GM19395 (cell line): ENCODE measurements around the gene MLLT11.
"Not testable (repeated sequence)": the region's sequence is repeated elsewhere in the genome, so short reads cannot be mapped to it uniquely, and the experiment has no call there.

ENCODE experiments used
- ATAC-seq: cut with Tn5 transposase; IDR thresholded peaks from one replicate; pipeline ENCODE4 v1.9.1; 2021; ENCODE audit warnings: mild to moderate bottlenecking, moderate library complexity; ENCODE audit not compliant: unreplicated experiment

The MLLT11 gene

DNA sequence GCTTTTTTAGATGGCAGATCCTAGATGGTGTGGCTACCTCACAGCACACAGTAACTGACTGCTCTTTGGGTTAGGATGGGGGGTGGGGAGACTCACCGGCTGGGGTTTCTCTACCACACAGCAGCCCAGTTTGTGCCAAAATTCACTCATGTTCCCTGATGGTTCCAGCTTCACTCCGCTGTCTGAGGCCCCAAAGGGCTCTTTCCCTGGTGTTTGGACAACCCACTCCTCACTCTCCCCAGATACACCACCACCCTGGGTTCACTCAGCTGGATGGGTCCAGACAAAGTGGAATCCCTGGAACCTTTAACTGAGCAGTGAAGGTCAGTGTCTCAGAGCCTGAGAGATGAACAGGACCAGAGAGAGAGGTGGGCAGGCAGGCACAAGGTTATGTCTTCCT lies 4.6 kb upstream of the MLLT11 start:
- no peak for ATAC-seq

DNA sequence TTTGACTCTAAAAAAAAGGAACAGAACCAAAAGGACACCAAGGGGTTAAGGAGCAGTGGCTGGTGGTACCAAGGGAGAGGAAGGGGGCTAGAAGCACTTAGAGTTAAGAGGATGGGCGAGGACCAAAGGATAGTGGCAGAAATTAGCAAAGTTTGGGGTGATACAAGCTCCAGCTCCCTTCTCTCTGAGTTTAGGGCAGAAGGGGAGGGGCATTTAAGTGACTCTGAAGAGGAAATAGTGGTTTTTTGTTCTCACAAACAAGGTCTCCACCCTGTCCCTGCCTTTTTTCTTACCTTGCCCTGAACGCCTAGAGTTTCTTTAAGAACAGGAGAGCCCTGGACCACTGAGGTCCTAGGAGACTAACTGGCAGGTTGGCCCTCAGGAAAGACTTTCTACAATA lies 4.0 kb upstream of the MLLT11 start:
- ATAC-seq, result no peak

DNA sequence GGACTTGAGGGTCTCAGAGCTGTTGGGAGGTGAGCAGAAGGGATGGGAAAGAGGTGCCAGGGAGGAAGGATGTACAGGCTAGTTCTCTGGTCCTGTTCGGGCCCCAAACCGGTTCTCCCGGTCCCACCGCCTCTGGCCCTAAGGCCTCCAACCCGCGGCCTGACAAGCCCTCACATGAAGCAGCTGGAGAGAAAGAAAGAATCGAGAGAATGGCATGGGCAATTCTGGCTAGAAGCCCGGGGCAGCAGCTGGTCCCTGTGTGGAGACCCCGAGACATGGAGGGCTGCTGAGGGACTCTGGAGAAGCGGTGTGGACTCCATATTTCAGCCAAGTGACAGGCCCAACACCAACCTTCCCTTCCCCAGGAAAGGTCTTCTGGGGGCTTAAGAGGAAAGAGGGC lies 1.5 kb upstream of the MLLT11 start:
- ATAC-seq, result no peak

DNA sequence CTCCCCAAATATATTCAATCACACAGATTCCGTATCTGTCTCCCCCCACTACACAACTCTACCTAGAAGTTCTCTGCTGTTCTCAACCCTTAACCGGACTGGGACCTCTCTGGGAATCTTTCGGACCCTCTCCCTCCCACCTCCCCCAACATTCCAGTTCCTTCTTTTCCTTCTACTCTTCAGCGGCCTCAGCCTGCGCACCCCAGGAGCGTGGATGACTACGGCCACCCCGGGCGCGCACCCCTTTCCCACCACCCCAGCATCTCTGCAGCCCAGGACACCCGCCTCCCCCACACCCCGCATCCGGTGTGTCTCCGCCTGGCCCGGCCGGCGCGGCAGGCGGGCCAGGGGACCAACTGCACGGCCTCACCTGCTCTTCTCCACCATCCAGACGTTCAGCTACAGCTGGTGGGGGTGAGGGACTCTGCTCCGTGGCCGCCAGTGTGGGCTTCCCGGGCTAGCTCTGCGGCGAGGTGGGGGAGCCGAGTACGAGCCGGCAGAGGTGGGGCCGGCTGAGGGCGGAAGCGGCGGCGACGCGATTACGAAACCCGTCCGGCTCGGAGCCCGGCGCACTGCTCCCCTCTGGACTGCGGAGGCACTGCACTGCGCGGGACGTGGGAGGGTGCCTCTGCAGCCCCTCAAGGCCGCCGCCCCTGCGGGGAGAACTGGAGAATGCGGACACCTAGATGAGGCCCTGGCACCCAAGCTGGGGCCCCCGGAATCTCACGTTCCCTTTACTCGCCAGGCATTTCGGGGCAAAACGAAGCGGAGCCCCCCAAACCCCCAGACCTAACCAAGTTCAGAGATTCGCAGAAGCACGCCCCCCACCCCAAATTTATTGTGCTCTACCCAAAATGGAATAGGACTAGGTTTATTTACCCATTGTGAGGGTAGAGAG lies 839 bp upstream of the MLLT11 start, which contains the start of gene CDC42SE1:
TSS of gene CDC42SE1 (minus strand) at position 514 of the 898 bp plus-strand sequence. CDS start 3,892 bp downstream, outside the sequence.
- ATAC-seq, result peak; percentile 78

DNA sequence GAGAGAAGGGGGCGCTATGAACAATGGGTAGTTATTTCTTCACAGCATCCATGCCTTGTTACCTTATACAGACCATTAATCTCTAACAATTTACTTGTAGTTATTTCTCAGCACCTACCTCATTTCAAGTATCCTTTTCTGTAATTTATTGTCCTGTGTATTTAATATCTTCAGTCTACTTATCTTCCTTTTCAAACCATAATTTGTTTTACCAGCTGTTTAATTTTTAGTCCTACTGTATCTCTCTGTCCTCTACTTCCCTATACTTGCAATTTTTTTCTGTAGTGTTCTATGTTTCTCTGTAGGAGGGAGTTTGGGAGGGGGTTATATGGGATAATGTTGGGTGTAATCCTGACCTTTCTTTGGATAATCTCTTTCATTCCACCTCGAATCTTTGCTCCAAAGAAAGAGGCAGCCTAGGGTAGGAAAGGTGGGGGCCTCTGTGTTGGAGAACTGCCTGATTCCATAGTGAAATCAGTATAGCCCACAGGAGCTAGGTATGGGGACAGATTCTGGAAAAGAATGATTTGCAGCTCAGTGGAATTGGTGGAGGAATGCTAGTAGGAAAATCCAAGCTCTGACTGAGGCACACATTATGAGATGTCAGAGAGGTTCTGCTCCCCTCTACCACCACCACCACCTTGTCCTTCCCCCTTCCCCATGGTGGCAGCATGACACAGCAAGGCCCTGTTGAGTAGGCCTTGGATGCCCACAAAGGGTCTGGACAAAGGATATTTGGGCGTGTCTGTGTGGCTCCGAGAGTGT lies 642 bp downstream of the MLLT11 start:
- ATAC-seq, result no peak

DNA sequence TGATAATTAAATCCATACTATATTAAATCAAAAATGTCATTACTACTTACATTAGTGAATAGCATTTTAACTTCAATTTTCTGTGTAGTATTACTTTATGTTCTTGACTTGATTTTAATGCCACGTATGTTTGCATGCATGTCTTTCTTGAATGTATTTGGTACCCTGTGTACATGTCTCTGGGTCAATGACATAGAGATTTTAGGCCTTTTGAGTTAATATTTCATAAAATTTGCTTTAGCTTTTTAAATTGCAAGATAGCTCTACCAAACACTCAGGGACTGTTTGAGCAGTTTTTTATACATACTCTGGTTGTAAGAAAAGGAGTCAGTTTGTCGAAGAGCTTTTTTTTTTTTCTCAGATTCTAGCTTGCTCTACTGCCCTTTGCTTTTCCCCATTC lies 1.5 kb downstream of the MLLT11 start:
- no peak for ATAC-seq

DNA sequence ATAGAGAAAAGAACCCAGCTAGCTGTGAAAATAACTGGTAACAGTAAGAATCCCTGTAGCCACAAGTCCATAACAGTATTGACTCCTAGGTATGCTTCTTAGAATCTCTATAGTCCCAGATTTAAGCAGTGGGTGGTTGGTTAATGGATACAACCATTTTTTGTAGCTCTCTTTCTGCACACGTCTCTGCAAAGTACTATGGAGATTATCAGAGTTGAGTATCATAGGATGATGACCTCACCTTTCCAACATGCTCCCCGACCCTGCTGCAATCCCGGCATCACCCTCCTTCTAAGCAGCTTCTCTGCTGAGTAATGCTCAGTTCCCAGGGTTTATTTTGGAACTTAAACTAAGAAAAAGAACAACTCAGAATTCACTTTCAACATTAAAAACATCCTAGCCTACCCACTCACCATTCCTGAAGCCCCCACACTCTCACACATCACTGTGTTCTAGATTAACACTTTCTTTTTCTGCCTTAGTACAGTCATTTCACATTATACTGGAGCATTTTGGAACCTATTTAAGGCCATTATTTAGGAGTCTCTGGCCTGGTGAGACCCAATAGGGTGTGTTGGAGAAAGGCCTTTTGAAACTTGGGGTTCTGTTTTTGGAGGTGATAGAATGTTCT lies 2.7 kb downstream of the MLLT11 start:
- ATAC-seq, result no peak

DNA sequence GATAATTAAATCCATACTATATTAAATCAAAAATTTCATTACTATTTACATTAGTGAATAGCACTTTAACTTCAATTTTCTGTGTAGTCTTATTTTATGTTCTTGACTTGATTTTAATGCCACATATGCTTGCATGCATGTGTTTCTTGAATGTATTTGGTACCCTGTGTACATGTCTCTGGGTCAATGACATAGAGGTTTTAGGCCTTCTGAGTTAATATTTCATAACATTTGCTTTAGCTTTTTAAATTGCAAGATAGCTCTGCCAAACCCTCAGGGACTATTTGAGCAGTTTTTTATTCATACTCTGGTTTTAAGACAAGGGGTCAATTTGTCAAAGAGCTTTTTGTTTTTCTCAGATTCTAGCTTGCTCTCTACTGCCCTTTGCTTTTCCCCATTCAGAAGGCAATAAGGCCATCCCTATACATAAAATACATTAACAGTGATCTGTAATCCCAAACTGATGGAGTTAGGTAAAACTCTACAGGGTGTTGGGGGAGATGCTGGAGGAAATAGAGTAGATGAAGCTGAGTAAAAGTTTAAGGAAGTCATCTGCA lies 5.0 kb downstream of the MLLT11 start:
- ATAC-seq, result no peak

DNA sequence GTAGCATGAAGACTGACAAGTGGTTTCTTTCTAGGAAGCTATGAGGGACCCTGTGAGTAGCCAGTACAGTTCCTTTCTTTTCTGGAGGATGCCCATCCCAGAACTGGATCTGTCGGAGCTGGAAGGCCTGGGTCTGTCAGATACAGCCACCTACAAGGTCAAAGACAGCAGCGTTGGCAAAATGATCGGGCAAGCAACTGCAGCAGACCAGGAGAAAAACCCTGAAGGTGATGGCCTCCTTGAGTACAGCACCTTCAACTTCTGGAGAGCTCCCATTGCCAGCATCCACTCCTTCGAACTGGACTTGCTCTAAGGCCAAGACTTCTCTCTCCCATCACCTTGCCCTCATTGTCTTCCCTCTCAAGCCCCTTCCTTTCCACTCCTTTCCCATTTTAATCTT lies 7.0 kb downstream of the MLLT11 start:
- no peak for ATAC-seq

DNA sequence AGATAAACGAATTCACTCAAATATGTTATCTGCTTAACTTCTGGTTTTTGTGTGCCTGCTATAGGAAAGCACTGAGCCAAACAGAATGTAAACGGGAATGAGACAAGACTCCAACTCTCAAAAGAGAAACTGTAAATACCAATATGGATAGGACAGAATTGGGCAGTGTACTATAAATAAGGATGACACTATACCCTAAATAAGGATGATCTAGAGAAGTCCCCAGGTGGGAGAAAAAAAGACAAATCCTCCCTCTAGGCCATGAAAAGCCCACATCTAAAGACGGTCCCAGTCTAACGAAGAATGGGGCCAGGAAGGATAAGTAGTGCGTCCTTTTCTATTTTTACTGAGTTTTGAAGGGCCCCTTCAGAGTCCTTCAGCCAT lies 8.9 kb downstream of the MLLT11 start:
- ATAC-seq, result no peak

DNA sequence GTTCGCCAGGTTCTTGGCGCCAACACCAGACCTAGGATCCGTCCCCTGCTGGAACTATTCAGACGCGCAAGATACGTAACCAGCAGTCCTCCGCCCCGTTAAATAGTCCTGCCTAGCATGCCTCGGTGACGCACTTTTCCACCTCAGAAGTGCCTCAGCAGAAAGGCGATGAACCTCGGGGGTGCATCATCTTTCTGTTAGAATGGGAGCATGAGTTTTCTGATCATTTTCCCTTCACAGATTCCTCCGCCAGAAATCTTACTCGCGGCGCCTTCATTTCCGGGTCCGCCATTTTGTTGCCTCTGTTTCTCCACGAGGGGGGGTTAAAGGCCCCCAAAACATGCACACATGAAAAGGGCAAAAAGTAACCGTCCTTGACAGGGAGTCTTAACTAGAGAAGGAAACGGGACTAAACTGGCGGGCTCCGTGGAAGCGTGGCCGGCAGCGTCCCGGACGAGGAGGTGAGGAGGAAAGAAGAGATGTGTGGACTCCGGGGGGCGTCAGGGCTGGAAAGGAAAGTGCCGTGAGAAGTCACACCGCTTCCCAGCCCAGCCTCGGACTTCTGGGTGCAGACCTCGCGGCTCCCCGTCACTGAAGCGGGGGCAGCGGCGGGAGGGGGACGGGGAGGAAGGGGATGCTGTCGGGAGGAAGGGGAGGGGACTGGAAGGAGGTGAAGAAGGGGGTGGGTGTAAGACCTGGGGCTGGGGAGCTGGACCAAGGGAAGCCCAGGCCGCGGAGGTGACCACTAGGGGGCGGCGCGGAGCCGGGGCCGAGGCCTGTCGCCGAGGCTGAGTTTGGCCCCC lies 10.5 kb downstream of the MLLT11 start, which contains the start of gene GABPB2:
TSS of gene GABPB2 (plus strand) at position 288 of the 803 bp plus-strand sequence. CDS start 17,429 bp downstream, outside the sequence.
- ATAC-seq, result peak; percentile 79

DNA sequence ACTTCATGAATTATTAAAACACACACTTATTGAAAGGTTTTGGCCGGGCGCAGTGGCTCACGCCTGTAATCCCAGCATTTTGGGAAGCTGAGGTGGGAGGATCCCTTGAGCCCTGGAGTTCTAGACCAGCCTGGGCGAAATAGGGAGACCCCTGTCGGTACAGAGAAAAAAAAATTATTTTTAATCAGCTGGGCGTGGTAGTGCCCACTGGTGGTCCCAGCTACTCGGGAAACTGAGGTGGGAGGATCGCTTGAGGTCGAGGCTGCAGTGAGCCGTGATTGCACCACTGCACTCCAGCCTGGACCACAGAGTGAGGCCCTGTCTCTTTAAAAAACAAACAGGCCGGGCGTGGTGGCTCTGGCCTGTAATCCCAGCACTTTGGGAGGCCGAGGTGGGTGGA lies 12.0 kb downstream of the MLLT11 start:
- no peak for ATAC-seq

DNA sequence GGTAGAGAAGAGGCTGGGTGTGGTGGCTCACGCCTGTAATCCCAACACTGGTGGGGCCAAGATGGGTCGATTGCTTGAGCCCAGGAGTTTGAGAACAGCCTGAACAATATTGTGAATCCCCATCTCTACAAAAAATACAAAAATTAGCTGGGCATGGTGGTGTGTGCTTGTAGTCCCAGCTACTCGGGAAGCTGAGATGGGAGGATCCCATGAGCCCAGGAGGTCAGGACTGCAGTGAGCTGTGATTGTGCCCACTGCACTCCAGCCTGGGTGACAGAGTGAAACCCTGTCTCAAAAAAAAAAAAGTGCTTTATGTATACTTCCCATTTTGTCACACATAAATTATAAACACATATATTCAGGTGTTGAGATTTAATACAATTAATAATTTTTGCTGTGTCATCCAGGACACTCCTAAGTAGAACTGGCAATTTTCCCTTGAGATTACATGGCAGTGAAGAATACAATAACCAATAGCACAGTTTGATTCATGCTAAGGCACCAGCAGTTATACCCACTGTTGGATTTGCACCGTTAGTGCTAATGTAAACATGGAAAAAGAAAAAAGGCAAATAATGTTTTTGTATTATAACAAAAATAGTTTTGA lies 25.9 kb downstream of the MLLT11 start:
- ATAC-seq, result no peak

DNA sequence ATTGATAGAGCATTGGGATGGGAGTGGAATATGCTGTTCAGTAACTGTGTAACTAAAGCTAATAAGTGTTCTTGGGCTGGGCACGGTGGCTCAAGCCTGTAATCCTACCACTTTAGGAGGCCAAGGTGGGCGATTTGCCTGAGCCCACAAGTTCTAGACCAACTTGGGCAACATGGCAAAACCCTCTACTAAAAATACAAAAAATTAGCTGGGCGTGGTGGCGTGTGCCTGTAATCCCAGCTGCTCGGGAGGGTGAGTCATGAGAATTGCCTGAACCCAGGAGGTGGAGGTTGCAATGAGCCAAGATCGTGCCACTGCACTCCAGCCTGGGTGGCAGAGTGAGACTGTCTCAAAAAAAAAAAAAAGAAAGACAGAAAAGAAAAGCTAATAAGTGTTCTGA lies 37.2 kb downstream of the MLLT11 start:
- ATAC-seq, result not testable (repeated sequence)

DNA sequence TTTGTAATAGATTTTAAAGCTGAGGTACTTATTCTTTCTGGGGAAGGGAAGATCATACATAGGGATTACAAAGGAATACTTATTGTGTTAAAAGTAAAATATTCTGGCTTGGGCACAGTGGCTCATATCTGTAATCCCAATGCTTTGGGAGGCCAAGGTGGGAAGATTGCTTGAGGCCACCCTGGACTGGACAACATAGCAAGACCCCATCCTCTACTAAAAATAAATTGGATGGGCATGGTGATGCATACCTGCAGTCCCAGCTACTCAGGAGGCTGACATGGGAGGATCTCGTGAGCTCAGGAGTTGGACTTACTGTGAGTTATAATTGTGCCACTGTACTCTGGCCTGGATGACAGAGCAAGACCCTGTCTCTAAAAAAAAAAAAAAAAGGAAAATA lies 37.9 kb downstream of the MLLT11 start:
- no peak for ATAC-seq

DNA sequence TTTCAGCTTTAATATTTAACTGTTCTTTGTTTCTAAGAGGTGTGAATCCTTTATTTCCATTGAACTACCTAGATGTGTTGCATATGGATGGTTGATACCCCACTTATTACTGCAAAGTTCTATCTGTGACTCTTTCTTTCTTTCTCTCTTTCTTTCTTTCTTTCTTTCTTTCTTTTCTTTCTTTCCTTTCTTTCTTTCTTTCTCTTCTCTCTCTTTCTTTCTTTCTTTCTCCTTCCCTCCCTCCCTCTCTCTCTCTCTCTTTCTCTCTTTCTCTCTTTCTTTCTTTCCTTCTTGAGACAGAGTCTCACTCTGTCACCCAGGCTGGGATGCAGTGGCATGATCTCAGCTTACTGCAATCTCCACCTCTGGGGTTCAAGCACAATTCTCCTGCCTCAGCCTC lies 44.4 kb downstream of the MLLT11 start:
- no peak for ATAC-seq

DNA sequence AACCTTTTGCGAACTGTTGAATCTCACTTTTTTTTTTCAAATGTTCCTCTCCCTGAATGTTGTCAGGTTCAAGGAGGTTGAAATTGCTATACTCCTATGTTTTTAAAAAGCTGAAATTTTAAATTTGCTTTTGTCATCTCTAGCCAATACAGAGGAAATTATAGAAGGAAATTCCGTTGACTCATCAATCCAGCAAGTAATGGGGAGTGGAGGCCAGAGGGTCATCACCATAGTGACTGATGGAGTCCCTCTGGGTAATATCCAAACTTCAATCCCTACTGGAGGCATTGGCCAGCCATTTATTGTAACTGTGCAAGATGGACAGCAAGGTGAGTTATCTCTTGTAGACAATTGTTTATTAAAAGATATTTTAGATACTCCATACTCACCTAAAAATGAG lies 46.7 kb downstream of the MLLT11 start:
- ATAC-seq, result no peak

DNA sequence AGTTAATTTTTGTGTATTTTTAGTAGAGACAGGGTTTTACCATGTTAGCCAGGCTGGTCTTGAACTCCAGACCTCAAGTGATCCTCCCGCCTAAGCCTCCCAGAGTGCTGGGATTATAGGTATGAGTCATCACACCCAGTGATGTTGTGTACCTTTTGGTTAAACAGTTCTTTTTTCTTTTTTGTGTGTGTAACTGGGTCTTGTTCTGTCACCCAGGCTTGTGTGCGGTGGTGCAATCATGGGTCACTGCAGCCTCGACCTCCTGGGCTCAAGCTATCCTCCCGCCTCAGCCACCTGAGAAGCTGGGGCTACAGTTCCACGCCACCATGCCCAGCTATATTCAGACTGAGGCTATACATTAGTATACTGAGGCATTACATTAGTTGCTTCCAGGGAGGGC lies 48.1 kb downstream of the MLLT11 start:
- ATAC-seq, result no peak

DNA sequence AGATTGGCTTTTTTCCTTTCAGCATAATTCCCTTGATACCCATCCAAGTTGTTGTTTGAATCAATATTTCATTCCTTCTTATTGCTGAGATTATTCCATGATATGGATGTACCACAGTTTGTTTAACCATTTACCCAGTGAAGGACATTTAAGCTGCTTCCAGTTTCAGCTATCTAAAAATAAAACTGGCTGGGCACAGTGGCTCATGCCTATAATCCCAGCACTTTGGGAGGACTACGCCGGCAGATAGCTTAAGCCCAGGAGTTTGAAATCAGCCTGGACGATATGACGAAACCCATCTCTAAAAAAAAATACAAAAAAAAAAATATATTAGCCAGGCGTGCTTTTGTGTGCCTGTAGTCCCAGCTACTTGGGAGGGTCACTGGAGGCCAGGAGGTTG lies 53.7 kb downstream of the MLLT11 start:
- no peak for ATAC-seq
